Thyroid gland (tissue), 4 donors: Measurements from ENCODE around the gene MROH8. TPM values are rescaled to one million over a fixed set of nuclear protein-coding genes. Genes with fewer than 3 reads are reported as not detected.

Experiments
- DNase-seq, 2 donors: peaks; one replicate each; pipeline ENCODE4 v3.0.0-alpha.2; 2019
- H3K27ac ChIP-seq, 3 donors: fragments of 200-600 bp; sonication (generic); 1 replicate in 2 of 3; 2 replicates in 1 of 3; pipeline ENCODE4 v1.5.1; 2016 to 2019; ENCODE audit warnings: mild to moderate bottlenecking in 1 of 3, moderate library complexity in 1 of 3
- H3K27me3 ChIP-seq: fragments of 200-600 bp; sonication (generic); one replicate; pipeline ENCODE4 v1.5.1; 2019
- H3K36me3 ChIP-seq, 2 donors: fragments of 200-600 bp; sonication (generic); one replicate each; pipeline ENCODE4 v1.5.1; 2016 to 2019
- H3K4me1 ChIP-seq, 2 donors: fragments of 200-600 bp; sonication (generic); one replicate each; pipeline ENCODE4 v1.5.1; 2017 to 2019
- H3K4me3 ChIP-seq, 3 donors: fragments of 200-600 bp; sonication (generic); replicated peaks in 1 of 3; 1 replicate in 2 of 3; 2 replicates in 1 of 3; pipeline ENCODE4 v1.5.1; 2016; ENCODE audit warnings: mild to moderate bottlenecking in 1 of 3
- H3K9me3 ChIP-seq: fragments of 200-600 bp; sonication (generic); one replicate; pipeline ENCODE4 v1.5.1; 2017
- POLR2A ChIP-seq, 2 donors: fragments of 450-650 bp; IDR thresholded peaks; one replicate each; pipeline ENCODE4 v1.6.1; 2017; ENCODE audit warnings: antibody characterized with exemption in 2 of 2, mild to moderate bottlenecking in 2 of 2, moderate library complexity in 1 of 2
- WGBS, 2 donors: methylation state at CpG; one replicate each; pipeline ENCODE4 v1.1.5; 2017; 5-methylcytosine and 5-hydroxymethylcytosine counted together
- intact Hi-C: fragments of 100-400 bp; cut with DNase I; formaldehyde crosslinking; loops from one replicate; pipeline ENCODE4 v1.15.1; 2023
- total RNA-seq, 4 donors: library from RNA; depleted of rRNA; stranded (reverse); fragments of >200 nt; gene quantifications; one replicate each; pipeline ENCODE4 v1.2.3, GENCODE V29; 2016
- TF ChIP-seq, protein P1 (sequence below), 6 experiments: fragments of 200-600 bp in 3 of 6; fragments of 450-650 bp in 3 of 6; sonication (generic) in 3 of 6; IDR thresholded peaks; one replicate each; pipeline ENCODE4 v1.5.1; 2016 to 2019; ENCODE audit warnings: antibody characterized with exemption in 6 of 6, mild to moderate bottlenecking in 2 of 6, inconsistent platforms in 1 of 6, moderate library complexity in 1 of 6

MROH8 gene
- total RNA-seq, 4 donors from 2014 or later, result 2.3 to 7.5 (median 3.4) TPM

DNA sequence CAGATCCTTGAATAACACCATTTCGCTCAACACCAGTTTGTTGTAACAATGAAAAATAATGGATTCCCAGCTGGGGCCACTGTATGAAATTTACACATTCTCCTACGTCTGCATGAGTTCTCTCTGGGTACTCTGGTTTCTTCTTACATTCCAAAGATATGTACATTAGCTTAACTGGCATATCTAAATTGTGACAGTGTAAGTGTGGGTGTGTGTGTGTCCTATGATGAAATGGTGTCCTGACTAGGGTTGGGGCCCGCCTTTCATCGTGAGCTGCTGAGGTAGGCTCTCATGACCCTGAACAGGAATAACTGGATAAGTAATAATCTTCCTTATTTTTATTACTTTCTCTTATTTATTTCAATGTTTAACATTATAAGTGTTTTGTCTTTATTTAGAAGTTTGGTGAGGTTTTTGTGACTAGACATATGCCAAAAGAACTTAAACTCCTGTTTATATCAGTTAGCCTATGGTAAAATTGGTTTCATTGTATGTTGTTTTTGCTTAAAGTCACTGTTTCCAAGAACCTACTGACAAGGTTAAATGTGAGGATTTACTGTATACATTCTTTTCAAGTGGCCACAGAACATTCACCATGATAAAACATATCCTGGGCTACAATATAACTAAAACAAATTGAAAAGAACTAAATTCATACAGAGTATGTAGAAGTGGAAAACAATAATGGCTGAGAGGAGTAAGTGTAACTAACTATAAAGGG lies 126.0 kb downstream of the MROH8 start:
- Histone ChIP-seq H3K27me3 (no peaks in the 10 kb centered on the region), H3K9me3 (no peaks in the 10 kb centered on the region), H3K4me1 (no peaks in the 10 kb centered on the region), H3K27ac (no peak overlapping the region), H3K4me3 (no peak overlapping the region), H3K36me3 (peaks cover 0 to 7% of the 10 kb centered on the region in 2 donors)
- no peak for DNase-seq
- intact Hi-C loops, result no loop called here
- 95 to 98% methylated on average over 4 of the region's 4 CpGs for WGBS, 2 donors
- TF ChIP-seq, protein P1, sequence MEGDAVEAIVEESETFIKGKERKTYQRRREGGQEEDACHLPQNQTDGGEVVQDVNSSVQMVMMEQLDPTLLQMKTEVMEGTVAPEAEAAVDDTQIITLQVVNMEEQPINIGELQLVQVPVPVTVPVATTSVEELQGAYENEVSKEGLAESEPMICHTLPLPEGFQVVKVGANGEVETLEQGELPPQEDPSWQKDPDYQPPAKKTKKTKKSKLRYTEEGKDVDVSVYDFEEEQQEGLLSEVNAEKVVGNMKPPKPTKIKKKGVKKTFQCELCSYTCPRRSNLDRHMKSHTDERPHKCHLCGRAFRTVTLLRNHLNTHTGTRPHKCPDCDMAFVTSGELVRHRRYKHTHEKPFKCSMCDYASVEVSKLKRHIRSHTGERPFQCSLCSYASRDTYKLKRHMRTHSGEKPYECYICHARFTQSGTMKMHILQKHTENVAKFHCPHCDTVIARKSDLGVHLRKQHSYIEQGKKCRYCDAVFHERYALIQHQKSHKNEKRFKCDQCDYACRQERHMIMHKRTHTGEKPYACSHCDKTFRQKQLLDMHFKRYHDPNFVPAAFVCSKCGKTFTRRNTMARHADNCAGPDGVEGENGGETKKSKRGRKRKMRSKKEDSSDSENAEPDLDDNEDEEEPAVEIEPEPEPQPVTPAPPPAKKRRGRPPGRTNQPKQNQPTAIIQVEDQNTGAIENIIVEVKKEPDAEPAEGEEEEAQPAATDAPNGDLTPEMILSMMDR (IDR thresholded peaks at IDR 0.05), result no peak
- no peak for TF ChIP-seq POLR2A (IDR thresholded peaks at IDR 0.05)

Other genes starting within 250 kb of the MROH8 start
- 100 to 1,000 TPM in 2 of 4 donors, 10 to 100 TPM in 2; 60.6 to 227 (median 112) TPM for gene SAMHD1, start 227.8 kb downstream of the MROH8 start, total RNA-seq
- gene RBL1, start 83.6 kb downstream of the MROH8 start, total RNA-seq, result 10 to 100 TPM in 1 of 4 donors, 1 to 10 TPM in 3; 6.4 to 12.1 (median 7.1) TPM
- 100 to 1,000 TPM; 175 to 342 (median 296) TPM for gene RPN2, start 218 bp downstream of the MROH8 start, total RNA-seq
- not detected for gene GHRH, start 82.3 kb upstream of the MROH8 start, total RNA-seq
- 10 to 100 TPM; 16.2 to 53.3 (median 37.5) TPM for gene MANBAL, start 110.1 kb upstream of the MROH8 start, total RNA-seq
- 10 to 100 TPM; 17.1 to 23.7 (median 17.8) TPM for gene SRC, start 166.6 kb upstream of the MROH8 start, total RNA-seq